ENCODE measurements around the gene GADD45B. TPM values are rescaled to one million over a fixed set of nuclear protein-coding genes. Genes with fewer than 3 reads are reported as not detected.
"Not testable (repeated sequence)": the region's sequence is repeated elsewhere in the genome, so short reads cannot be mapped to it uniquely, and the experiment has no call there.

The GADD45B gene
- polyA plus RNA-seq, 4 donors: 9.2 to 144 (median 12.3) TPM

GRCh38 chr19:2463694-2464093, 12.2 kb upstream of the GADD45B start:
- not testable (repeated sequence) for DNase-seq (ENCODE audit: low read depth in 4 of 4, low spot score in 3 of 4)

DNA sequence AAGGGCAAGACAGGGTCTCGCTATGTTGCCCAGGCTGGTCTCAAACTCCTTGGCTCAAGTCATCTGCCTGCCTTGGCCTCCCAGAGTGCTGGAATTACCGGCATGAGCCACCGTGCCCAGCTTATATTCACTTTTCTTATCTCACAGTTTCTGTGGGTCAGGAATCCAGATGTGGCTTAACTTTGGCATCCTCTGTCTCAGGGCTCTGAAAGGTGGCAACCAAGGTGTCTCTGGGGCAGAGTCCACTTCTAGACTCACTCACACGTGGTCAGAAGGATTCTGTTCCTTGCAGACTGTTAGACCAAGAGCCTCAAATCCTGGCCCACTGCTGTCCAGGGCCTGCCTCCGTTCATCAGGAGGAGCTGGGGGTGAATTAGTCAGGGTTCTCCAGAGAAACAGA, 11.5 kb upstream of the GADD45B start:
- DNase-seq (ENCODE audit: low read depth in 4 of 4, low spot score in 3 of 4): no peak

GRCh38 chr19:2468596-2468995, 7.3 kb upstream of the GADD45B start:
- no peak for DNase-seq (ENCODE audit: low read depth in 4 of 4, low spot score in 3 of 4)

DNA sequence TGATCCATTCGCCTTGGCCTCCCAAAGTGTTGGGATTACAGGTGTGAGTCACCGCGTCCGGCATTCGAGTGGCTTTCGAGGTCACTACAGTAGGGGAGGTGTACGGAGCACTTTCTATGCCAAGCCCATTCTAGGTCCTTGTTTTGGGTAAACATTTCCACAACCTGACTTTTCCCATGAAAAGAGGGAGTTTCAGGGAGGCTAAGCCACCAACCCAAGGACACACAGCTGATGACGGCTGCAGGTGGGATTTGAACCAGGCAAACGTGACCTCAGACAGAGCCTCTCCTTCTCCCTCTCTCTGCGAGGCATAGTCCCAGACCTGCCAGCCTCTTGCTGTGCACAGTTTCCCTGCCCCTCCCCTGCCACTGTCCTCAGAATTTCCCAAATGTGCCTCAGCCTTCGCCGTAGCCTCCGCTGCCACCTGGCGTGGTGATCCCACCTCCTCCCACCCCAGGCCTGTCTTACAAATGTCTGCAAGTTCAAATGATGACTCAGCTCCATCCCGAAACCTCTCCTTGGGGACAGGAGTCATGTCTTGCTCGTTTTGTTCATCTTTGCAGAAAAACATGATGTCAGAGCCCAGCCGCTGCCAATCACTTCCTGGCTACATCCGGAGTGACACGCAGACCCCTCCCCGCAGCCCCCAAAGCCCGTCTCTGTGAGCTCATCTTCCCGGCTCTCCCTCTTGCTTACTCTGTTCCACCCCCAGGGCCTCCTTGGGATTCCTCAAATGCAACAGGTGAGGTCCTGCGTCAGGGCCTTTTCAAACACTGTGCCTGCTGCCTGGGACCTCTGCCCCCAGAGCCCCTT, 6.6 kb upstream of the GADD45B start:
- no peak for DNase-seq (ENCODE audit: low read depth in 4 of 4, low spot score in 3 of 4)

DNA sequence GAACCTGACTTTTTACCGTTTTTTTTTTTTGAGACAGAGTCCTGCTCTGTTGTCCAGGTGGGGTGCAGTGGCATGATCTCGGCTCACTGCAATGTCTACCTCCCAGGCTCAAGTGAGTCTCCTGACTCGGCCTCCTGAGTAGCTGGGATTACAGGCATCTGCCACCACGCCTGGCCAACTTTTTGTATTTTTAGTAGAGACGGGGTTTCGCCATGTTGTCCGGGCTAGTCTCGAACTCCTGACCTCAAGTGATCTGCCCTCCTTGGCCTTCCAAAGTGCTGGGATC, 6.1 kb upstream of the GADD45B start:
- DNase-seq (ENCODE audit: low read depth in 4 of 4, low spot score in 3 of 4): not testable (repeated sequence)

- peak in 1 of 4 donors; percentile 79 for DNase-seq (ENCODE audit: low read depth in 4 of 4, low spot score in 3 of 4)
Measured at GRCh38 chr19:2474232-2475017, 1.5 kb upstream of the GADD45B start.

- DNase-seq (ENCODE audit: low read depth in 4 of 4, low spot score in 3 of 4): no peak
Measured at GRCh38 chr19:2475018-2475701, 767 bp upstream of the GADD45B start.

DNA sequence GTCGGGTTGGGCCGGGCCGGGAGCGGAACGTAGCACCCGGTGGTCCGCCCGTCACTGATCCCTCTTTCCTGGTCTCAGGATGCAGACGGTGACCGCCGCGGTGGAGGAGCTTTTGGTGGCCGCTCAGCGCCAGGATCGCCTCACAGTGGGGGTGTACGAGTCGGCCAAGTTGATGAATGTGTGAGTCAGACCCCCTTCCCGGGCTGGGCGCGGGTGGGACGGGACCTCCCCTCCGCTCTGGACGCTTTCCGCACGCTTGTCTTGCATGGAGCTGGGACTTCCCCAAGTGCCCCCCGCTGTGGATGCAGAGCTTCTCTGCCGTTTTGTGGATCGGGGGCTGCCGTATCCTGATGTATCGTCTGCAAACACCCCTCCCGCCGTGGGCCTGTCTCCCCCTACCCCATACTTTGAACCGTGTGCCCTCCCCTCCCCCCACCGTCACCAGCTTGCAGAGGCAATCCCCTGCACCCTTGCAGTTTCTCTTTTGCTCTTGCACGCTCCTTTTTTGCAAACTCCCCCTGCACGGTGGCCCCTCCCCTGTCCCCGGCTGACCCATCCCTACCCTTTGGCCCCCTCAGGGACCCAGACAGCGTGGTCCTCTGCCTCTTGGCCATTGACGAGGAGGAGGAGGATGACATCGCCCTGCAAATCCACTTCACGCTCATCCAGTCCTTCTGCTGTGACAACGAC, 669 bp downstream of the GADD45B start:
- no peak for DNase-seq (ENCODE audit: low read depth in 4 of 4, low spot score in 3 of 4)

DNA sequence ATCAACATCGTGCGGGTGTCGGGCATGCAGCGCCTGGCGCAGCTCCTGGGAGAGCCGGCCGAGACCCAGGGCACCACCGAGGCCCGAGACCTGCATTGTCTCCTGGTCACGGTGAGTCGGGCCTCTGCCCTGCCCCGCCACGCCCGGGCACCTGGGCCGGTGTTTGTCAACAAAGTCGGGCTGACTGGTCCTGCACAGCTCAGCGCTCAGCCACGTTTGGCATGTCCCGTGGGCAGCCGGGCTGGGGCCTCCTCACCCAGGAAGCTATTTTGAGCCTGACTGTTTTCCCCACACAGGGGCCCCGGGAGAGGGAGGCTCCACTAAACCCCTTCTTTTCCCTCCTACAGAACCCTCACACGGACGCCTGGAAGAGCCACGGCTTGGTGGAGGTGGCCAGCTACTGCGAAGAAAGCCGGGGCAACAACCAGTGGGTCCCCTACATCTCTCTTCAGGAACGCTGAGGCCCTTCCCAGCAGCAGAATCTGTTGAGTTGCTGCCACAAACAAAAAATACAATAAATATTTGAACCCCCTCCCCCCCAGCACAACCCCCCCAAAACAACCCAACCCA, 1.3 kb downstream of the GADD45B start:
- no peak for DNase-seq (ENCODE audit: low read depth in 4 of 4, low spot score in 3 of 4)

DNA sequence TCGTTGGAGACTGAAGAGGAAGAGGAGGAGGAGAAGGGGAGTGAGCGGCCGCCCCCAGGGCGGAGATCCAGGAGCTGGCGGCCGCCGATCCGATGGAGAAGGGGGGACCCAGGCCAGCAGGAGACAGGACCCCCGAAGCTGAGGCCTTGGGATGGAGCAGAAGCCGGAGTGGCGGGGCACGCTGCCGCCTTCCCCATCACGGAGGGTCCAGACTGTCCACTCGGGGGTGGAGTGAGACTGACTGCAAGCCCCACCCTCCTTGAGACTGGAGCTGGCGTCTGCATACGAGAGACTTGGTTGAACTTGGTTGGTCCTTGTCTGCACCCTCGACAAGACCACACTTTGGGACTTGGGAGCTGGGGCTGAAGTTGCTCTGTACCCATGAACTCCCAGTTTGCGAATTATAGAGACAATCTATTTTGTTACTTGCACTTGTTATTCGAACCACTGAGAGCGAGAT, 1.8 kb downstream of the GADD45B start:
- no peak for DNase-seq (ENCODE audit: low read depth in 4 of 4, low spot score in 3 of 4)

- DNase-seq (ENCODE audit: low read depth in 4 of 4, low spot score in 3 of 4): no peak
Measured at GRCh38 chr19:2478278-2478755, 2.4 kb downstream of the GADD45B start.

DNA sequence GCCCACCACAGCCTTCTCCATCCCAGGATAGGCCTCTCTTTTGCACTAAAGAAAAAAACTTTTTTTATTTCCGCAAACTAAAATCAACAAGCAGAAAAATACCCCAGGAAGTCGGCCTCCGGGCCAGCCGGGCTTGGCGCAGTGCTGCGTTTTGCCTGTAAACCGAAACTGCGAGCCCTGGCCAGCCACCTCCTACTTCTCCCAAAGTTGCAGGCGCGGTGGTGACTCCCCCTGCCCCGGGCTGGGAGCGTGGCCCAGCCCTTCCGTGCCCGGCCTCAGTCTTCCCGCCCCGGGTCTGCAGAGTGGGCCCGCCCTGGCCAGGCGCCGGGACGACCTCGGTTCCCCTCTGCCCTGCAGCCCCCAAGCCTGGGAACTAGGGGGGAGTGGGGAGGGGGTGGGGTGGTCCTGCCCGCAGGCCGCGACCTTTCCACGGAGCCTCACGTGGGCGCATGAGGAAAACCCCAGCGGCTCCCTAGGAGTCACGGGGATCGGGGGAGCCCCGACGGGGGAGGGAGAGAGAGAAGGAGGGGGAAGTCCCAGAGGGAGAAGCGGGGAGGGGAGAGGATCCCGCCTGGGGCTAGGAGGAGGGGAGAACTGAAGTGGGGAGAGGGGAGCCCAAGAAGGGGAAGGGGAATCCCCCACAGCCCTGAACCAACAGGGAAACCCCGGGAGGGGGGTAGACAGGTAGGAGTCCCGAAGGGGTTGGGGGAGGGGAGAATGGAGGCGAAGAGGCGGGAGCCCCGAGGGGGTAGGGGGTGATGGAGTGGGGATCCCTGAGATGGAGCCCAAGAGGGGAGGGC, 3.0 kb downstream of the GADD45B start:
- no peak for DNase-seq (ENCODE audit: low read depth in 4 of 4, low spot score in 3 of 4)

DNA sequence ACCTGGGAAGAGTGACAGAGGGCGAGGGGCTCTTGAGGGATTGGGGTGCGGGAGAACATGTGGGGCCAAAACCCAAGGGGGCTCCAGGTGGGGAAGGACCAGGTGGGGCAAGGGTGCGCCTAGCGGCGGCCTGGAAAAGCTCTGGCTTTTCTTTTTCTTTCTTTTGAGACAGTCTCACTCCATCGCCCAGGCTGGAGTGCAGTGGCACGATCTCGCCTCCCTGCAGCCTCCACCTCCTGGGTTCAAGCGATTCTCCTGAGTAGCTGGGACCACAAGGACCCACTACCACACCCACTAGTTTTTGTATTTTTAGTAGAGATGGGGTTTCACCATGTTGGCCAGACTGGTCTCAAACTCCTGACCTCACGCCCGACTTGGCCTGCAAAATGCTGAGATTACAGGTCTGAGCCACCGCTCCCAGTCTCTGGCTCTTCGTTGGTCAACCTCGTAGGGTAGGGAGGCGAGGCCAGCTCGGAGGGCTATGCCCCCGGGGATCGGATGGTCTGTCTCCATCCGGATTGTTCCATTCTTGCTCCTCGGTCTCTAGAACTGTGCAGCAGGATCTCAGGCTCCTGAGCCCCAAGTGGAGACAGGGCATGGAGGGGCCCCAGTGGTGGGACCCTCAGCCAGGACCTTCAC, 3.7 kb downstream of the GADD45B start:
- DNase-seq (ENCODE audit: low read depth in 4 of 4, low spot score in 3 of 4): no peak

DNA sequence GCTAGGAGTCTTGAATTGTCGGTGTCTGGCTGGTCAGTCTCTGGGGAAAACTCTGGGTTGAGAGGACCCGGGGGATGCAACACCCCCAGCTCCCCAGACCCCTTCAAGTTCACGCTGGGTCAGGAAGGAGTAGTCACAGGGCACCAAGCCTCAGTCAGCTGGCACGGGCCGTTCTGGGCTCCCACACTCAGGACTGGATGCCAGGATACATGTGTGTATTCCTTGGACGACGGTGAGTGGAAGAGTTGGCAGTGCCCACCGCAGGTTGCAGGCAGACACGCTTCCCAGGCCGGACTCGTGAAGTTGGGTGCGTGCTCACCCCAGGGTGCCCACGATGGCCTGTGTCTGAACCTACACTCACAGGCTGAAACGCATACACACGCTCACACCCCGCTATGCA, 5.5 kb downstream of the GADD45B start:
- DNase-seq (ENCODE audit: low read depth in 4 of 4, low spot score in 3 of 4): no peak

GRCh38 chr19:2482354-2483038, 6.6 kb downstream of the GADD45B start:
- no peak for DNase-seq (ENCODE audit: low read depth in 4 of 4, low spot score in 3 of 4)

- no peak for DNase-seq (ENCODE audit: low read depth in 4 of 4, low spot score in 3 of 4)
Measured at GRCh38 chr19:2483084-2483483, 7.2 kb downstream of the GADD45B start.

DNA sequence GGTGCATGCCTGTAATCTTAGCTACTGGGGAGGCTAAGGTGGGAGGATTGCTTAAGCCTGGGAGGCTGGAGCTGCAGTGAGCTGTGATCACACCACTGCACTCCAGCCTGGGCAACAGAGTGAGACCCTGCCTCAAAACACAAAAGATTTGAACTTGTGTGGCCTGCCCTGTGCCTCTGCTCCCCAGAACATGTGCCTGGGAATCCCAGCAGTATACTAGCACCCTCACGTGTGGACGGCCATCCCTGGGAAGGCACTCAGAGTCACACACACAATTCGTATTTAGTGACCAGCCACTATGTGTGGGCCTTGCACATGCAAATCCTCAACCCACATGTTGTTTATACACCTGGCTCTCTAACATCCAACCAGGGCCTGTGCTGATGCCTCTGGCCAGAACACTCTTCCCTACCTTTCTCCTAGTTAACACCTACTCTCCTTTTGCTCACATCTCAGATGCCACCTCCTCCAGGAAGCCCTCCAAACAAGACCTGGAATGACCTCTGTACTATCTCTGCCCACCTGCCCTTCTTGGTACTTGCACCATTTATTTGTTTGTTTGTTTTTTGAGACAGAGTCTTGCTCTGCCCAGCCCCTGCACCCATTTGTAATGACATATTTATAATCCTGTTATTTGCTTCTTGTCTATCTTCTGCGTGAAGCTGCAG, 7.7 kb downstream of the GADD45B start:
- DNase-seq (ENCODE audit: low read depth in 4 of 4, low spot score in 3 of 4): no peak
